Measurements from ENCODE around the gene CDC123.

The CDC123 gene

DNA sequence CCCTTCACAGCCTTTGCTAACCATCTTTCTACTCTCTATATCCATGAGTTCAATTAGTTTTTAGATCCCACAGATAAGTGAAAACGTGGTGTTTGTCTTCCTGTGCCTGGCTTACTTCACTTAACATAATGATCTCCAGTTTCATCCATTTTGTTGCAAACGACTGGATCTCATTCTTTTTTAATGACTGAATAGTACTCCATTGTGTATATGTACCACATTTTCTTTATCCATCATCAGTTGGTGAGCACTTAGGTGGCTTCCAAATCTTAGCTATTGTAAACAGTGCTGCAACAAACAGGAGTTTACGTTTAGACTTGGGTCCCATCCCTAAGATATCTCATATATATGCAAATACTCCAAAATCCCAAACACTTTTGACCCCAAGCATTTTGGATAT lies 9.1 kb downstream of the CDC123 start:
- Histone ChIP-seq H3K27ac (replicated peaks) (no peak overlapping the region), H3K4me3 (replicated peaks; ENCODE audit: insufficient read depth, low read length) (no peak overlapping the region), H3K27me3 (ENCODE audit: insufficient read depth, poor library complexity, severe bottlenecking) (no peaks in the 10 kb centered on the region)
- DNase-seq (ENCODE audit: low read depth in 1 of 2, low spot score in 1 of 2) = no peak
- TF ChIP-seq, protein P1, sequence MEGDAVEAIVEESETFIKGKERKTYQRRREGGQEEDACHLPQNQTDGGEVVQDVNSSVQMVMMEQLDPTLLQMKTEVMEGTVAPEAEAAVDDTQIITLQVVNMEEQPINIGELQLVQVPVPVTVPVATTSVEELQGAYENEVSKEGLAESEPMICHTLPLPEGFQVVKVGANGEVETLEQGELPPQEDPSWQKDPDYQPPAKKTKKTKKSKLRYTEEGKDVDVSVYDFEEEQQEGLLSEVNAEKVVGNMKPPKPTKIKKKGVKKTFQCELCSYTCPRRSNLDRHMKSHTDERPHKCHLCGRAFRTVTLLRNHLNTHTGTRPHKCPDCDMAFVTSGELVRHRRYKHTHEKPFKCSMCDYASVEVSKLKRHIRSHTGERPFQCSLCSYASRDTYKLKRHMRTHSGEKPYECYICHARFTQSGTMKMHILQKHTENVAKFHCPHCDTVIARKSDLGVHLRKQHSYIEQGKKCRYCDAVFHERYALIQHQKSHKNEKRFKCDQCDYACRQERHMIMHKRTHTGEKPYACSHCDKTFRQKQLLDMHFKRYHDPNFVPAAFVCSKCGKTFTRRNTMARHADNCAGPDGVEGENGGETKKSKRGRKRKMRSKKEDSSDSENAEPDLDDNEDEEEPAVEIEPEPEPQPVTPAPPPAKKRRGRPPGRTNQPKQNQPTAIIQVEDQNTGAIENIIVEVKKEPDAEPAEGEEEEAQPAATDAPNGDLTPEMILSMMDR (IDR thresholded peaks at IDR 0.05; ENCODE audit: insufficient read depth, low read length) = no peak
- TF ChIP-seq SPI1 (IDR thresholded peaks at IDR 0.05; ENCODE audit: borderline replicate concordance, low read depth) (no peak), GABPA (IDR thresholded peaks at IDR 0.05; ENCODE audit: low read depth) (no peak), POLR2AphosphoS5 (IDR thresholded peaks at IDR 0.05; ENCODE audit: low read depth) (no peak)
- TF ChIP-seq, protein P2, sequence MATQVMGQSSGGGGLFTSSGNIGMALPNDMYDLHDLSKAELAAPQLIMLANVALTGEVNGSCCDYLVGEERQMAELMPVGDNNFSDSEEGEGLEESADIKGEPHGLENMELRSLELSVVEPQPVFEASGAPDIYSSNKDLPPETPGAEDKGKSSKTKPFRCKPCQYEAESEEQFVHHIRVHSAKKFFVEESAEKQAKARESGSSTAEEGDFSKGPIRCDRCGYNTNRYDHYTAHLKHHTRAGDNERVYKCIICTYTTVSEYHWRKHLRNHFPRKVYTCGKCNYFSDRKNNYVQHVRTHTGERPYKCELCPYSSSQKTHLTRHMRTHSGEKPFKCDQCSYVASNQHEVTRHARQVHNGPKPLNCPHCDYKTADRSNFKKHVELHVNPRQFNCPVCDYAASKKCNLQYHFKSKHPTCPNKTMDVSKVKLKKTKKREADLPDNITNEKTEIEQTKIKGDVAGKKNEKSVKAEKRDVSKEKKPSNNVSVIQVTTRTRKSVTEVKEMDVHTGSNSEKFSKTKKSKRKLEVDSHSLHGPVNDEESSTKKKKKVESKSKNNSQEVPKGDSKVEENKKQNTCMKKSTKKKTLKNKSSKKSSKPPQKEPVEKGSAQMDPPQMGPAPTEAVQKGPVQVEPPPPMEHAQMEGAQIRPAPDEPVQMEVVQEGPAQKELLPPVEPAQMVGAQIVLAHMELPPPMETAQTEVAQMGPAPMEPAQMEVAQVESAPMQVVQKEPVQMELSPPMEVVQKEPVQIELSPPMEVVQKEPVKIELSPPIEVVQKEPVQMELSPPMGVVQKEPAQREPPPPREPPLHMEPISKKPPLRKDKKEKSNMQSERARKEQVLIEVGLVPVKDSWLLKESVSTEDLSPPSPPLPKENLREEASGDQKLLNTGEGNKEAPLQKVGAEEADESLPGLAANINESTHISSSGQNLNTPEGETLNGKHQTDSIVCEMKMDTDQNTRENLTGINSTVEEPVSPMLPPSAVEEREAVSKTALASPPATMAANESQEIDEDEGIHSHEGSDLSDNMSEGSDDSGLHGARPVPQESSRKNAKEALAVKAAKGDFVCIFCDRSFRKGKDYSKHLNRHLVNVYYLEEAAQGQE (IDR thresholded peaks at IDR 0.05; ENCODE audit: insufficient replicate concordance, low read depth) = no peak

DNA sequence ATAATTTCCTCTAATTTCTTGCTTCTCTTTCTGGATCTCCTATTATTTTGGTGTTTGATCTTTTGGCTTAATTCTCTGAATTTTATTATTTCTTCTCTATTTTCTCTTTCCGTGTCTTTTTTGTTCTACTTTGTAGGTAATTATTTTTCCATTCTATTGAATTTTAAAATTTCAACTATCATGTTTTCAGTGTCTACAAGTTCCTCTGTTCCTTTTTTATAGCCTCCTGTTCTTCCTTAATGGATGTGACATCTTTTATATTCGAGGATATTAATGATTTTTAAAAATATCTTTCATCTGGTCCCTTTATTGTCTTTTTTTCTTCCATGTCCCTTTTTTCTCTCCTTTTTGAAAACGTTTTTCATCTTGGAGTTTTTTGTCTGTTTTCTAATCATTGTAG lies 11.1 kb downstream of the CDC123 start:
- no peak for TF ChIP-seq POLR2AphosphoS5 (IDR thresholded peaks at IDR 0.05; ENCODE audit: low read depth)
- no peak for TF ChIP-seq GABPA (IDR thresholded peaks at IDR 0.05; ENCODE audit: low read depth)
- TF ChIP-seq, protein P1 (IDR thresholded peaks at IDR 0.05; ENCODE audit: insufficient read depth, low read length) = no peak
- TF ChIP-seq, protein P2 (IDR thresholded peaks at IDR 0.05; ENCODE audit: insufficient replicate concordance, low read depth) = no peak
- no peak for TF ChIP-seq SPI1 (IDR thresholded peaks at IDR 0.05; ENCODE audit: borderline replicate concordance, low read depth)
- H3K4me3 ChIP-seq (replicated peaks; ENCODE audit: insufficient read depth, low read length) = no peak overlapping the region
- no peak for DNase-seq (ENCODE audit: low read depth in 1 of 2, low spot score in 1 of 2)
- H3K27me3 ChIP-seq (ENCODE audit: insufficient read depth, poor library complexity, severe bottlenecking) = no peaks in the 10 kb centered on the region
- H3K27ac ChIP-seq (replicated peaks) = no peak overlapping the region

DNA sequence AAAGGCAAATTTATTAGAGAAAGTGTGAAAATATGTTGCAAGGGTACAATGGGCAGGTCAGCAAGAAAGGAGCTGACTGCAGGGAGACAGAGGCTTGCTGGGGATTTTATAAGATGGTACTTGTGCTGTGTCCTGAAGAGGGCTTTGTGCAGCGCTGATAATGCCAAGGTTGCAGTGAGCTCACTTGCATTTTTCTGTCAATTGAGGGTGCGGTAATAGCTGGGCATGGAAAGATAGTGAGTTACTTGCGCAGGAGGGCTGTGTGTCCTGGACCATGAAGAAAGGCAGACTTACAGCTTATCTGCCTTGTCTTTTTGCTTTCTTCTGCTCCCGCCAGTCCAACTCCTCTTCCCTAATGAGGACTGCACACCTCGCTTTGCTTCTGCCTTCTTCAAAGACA lies 12.5 kb downstream of the CDC123 start:
- Histone ChIP-seq H3K27ac (replicated peaks) (no peak overlapping the region), H3K27me3 (ENCODE audit: insufficient read depth, poor library complexity, severe bottlenecking) (no peaks in the 10 kb centered on the region), H3K4me3 (replicated peaks; ENCODE audit: insufficient read depth, low read length) (no peak overlapping the region)
- DNase-seq (ENCODE audit: low read depth in 1 of 2, low spot score in 1 of 2) = no peak
- TF ChIP-seq POLR2AphosphoS5 (IDR thresholded peaks at IDR 0.05; ENCODE audit: low read depth) = no peak
- TF ChIP-seq GABPA (IDR thresholded peaks at IDR 0.05; ENCODE audit: low read depth) = no peak
- TF ChIP-seq, protein P1 (IDR thresholded peaks at IDR 0.05; ENCODE audit: insufficient read depth, low read length) = no peak
- TF ChIP-seq, protein P2 (IDR thresholded peaks at IDR 0.05; ENCODE audit: insufficient replicate concordance, low read depth) = no peak
- no peak for TF ChIP-seq SPI1 (IDR thresholded peaks at IDR 0.05; ENCODE audit: borderline replicate concordance, low read depth)
